ENCODE data around the gene YDJC. TPM values are rescaled to one million over a fixed set of nuclear protein-coding genes. Genes with fewer than 3 reads are reported as not detected.
"Not testable (repeated sequence)": the region's sequence is repeated elsewhere in the genome, so short reads cannot be mapped to it uniquely, and the experiment has no call there.

YDJC gene
- total RNA-seq, 2 experiments from 2014 or later = 50.3 to 53.2 TPM

DNA sequence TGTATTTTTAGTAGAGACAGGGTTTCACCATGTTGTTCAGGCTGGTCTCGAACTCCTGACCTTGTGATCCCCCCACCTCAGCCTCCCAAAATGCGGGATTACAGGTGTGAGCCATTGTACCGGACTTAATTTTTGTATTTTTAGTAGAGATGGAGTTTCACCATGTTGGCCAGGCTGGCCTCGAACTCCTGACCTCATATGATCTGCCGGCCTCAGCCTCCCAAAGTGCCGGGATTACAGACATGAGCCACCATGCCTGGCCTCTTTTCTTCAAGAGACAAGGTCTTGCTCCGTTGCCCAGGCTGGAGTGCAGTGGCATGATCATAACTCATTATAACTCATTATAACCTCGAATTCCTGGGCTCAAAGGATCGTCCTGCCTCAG lies 49.2 kb downstream of the YDJC start:
- not testable (repeated sequence) for DNase-seq, H3K27ac Mint-ChIP-seq
- H3K4me1 Mint-ChIP-seq (ENCODE audit: low read depth) = peaks cover 58% of the 10 kb centered on the region

DNA sequence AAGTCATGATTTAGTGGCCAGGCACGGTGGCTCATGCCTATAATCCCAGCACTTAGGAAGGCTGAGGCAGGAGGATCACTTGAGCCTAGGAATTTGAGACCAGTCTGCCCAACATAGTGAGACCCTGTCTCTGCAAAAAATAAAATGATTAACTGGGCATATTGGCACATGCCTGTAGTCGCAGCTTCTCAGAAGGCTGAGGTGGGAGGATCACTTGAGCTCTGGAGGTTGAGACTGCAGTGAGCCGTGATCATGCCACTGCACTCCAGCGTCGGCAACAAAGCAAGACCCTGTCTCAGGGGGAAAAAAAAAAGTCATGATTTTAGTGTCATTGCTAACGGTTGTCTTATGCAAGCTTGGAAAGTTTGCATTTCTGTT lies 50.4 kb downstream of the YDJC start:
- no peak for DNase-seq
- Mint-ChIP-seq H3K9me3 (no peaks in the 10 kb centered on the region), H3K27ac (no peak overlapping the region), H3K4me1 (ENCODE audit: low read depth) (peaks cover 57% of the 10 kb centered on the region), H3K4me3 (no peak overlapping the region), H3K27me3 (ENCODE audit: low read depth) (no peaks in the 10 kb centered on the region), H3K36me3 (ENCODE audit: low read depth) (peaks cover 8% of the 10 kb centered on the region)
- CTCF ChIA-PET = interaction anchor here (0.7 to 1.6 kb wide), 4 partner anchors 25 to 1439 kb away, joined by 3 to 6 read pairs (median 4); no protein-coding TSS in a partner anchor
- intact Hi-C loops (cut with micrococcal nuclease) = no loop called here

More for the DNA sequence above, 49.2 kb downstream of the YDJC start:
- H3K36me3 Mint-ChIP-seq (ENCODE audit: low read depth); H3K9me3 Mint-ChIP-seq; intact Hi-C loops (cut with micrococcal nuclease); H3K4me3 Mint-ChIP-seq; CTCF ChIA-PET; H3K27me3 Mint-ChIP-seq (ENCODE audit: low read depth): not testable (repeated sequence)

Small RNA genes within 50 kb of the gene (microRNA-seq; reads per million reads assigned to microRNA genes)
- 1,370 reads per million, percentile 86 among the genes with 10 or more reads in this experiment for gene MIR130B (ENCODE audit: borderline microRNAs expressed, borderline replicate concordance)
- 31.8 reads per million, percentile 44 among the genes with 10 or more reads in this experiment for gene MIR301B (ENCODE audit: borderline microRNAs expressed, borderline replicate concordance)

Other genes starting within 250 kb of the YDJC start
- gene RIMBP3B, start 246.3 kb downstream of the YDJC start, total RNA-seq = under 1 TPM in 1 of 2 experiments, not detected in 1; 0.24 TPM
- 1 to 10 TPM; 3.1 to 3.3 TPM for gene HIC2, start 212.7 kb downstream of the YDJC start, total RNA-seq
- under 1 TPM in 1 of 2 experiments, not detected in 1; 0.22 TPM for gene TMEM191C, start 162.6 kb downstream of the YDJC start, total RNA-seq
- gene RIMBP3C, start 78.6 kb downstream of the YDJC start, total RNA-seq = under 1 TPM in 1 of 2 experiments, not detected in 1; 0.44 TPM
- gene UBE2L3, start 62.3 kb downstream of the YDJC start, total RNA-seq = 10 to 100 TPM; 49.1 to 50.1 TPM
- gene CCDC116, start 2.7 kb upstream of the YDJC start, total RNA-seq = under 1 TPM; 0.19 to 0.30 TPM
- 10 to 100 TPM; 21.7 to 22.3 TPM for gene SDF2L1, start 12.3 kb upstream of the YDJC start, total RNA-seq
- gene PPIL2, start 36.0 kb upstream of the YDJC start, total RNA-seq = 10 to 100 TPM; 40.9 to 42.3 TPM
- gene YPEL1, start 105.8 kb upstream of the YDJC start, total RNA-seq = 1 to 10 TPM in 1 of 2 experiments, under 1 TPM in 1; 0.88 to 1.6 TPM
- 10 to 100 TPM; 74.0 to 82.6 TPM for gene MAPK1, start 237.6 kb upstream of the YDJC start, total RNA-seq